Suprapubic skin (tissue), 4 donors: ENCODE results near the gene MRC2.

Experiments
- POLR2A ChIP-seq, 2 donors: fragments of 450-650 bp; IDR thresholded peaks; one replicate each; pipeline ENCODE4 v1.6.1; 2017; ENCODE audit warnings: antibody characterized with exemption in 2 of 2, mild to moderate bottlenecking in 2 of 2, moderate library complexity in 2 of 2
- POLR2AphosphoS5 ChIP-seq, 3 donors: sonication (generic); formaldehyde crosslinking; IDR thresholded peaks; one replicate each; pipeline ENCODE4 v1.6.1; 2017; ENCODE audit warnings: antibody characterized with exemption in 3 of 3
- TF ChIP-seq, protein P1 (sequence below), 2 donors: fragments of 200-600 bp in 1 of 2; fragments of 450-650 bp in 1 of 2; sonication (generic) in 1 of 2; IDR thresholded peaks; one replicate each; pipeline ENCODE4 v1.5.1; 2016 to 2019; ENCODE audit warnings: antibody characterized with exemption in 2 of 2, mild to moderate bottlenecking in 1 of 2, moderate library complexity in 1 of 2

DNA sequence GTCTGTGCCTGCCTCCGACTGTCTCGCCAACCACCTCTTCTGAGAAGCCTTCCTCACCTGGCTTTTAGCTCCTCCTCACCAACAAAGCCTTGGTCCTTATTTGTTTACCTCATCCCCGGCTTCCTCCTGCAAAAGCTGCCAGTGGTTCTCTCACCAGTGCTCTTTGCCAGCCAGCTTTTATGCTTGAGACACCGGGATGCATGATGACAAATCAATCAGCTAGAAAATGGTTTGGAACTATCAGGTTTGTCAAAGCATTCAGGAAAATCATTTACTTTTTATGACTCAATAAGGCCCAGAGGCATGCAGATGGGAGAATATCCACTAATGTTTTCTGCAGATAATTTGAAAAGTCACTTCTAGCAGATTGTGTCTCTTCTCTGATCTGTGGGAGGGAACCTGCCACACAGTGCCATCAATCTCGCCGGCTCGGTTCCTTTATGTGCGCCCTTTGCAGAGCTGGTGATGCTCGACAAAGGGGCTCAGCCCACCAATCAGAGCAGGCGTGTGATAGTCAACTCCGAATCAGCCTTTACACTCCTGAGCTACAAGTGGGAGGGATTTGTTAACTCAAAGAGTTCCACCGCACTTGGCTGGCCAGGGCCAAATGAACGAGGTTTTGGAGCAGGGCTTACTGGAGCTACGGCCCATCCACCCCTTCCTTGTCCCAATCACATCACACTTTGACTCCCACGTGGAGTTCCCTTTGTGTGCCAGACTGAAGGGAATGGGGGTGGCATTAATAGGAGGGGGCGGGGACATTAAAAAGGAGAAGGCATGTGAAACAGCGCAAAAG is 85.8 kb downstream of the MRC2 start:
- TF ChIP-seq, protein P1, sequence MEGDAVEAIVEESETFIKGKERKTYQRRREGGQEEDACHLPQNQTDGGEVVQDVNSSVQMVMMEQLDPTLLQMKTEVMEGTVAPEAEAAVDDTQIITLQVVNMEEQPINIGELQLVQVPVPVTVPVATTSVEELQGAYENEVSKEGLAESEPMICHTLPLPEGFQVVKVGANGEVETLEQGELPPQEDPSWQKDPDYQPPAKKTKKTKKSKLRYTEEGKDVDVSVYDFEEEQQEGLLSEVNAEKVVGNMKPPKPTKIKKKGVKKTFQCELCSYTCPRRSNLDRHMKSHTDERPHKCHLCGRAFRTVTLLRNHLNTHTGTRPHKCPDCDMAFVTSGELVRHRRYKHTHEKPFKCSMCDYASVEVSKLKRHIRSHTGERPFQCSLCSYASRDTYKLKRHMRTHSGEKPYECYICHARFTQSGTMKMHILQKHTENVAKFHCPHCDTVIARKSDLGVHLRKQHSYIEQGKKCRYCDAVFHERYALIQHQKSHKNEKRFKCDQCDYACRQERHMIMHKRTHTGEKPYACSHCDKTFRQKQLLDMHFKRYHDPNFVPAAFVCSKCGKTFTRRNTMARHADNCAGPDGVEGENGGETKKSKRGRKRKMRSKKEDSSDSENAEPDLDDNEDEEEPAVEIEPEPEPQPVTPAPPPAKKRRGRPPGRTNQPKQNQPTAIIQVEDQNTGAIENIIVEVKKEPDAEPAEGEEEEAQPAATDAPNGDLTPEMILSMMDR (IDR thresholded peaks at IDR 0.05) = no peak
- TF ChIP-seq POLR2AphosphoS5 (IDR thresholded peaks at IDR 0.05) (no peak), POLR2A (IDR thresholded peaks at IDR 0.05) (no peak)
